Measurements from ENCODE around the gene OPHN1. TPM values are rescaled to one million over a fixed set of nuclear protein-coding genes. Genes with fewer than 3 reads are reported as not detected.

OPHN1 gene
- total and polyA plus RNA-seq, 8 donors, result 0.61 to 3.5 (median 2.2) TPM

GRCh38 chrX:68365341-68365740, 68.0 kb downstream of the OPHN1 start:
- Histone ChIP-seq H3K27ac (no peak overlapping the region), H3K4me1 (no peaks in the 10 kb centered on the region), H3K36me3 (no peaks in the 10 kb centered on the region), H3K9me3 (no peaks in the 10 kb centered on the region), H3K4me3 (no peak overlapping the region), H3K27me3 (peaks cover 0 to 14% (median 0%) of the 10 kb centered on the region in 4 donors)
- no peak for TF ChIP-seq CTCF (IDR thresholded peaks at IDR 0.05)
- no peak for ATAC-seq
- WGBS, 2 donors, result 46 to 48% methylated on average over 4 of the region's 4 CpGs
- intact Hi-C loops (cut with DNase I), result no loop called here
- DNase-seq, result no peak
- FAIRE-seq, result no peak

GRCh38 chrX:68363984-68364383, 69.3 kb downstream of the OPHN1 start:
- Histone ChIP-seq H3K36me3 (no peaks in the 10 kb centered on the region), H3K27ac (no peak overlapping the region), H3K9me3 (no peaks in the 10 kb centered on the region), H3K27me3 (peaks cover 0 to 18% (median 0%) of the 10 kb centered on the region in 4 donors), H3K4me1 (no peaks in the 10 kb centered on the region), H3K4me3 (no peak overlapping the region)
- DNase-seq (no peak), FAIRE-seq (no peak), ATAC-seq (no peak)
- TF ChIP-seq CTCF (IDR thresholded peaks at IDR 0.05), result no peak
- intact Hi-C loops (cut with DNase I), result no loop called here
- 71 to 95% methylated on average over 2 of the region's 2 CpGs for WGBS, 2 donors

- Histone ChIP-seq H3K27ac (no peak overlapping the region), H3K36me3 (no peaks in the 10 kb centered on the region), H3K4me1 (peaks cover 0 to 5% (median 4%) of the 10 kb centered on the region in 3 donors), H3K4me3 (no peak overlapping the region), H3K27me3 (peaks cover 0 to 27% (median 0%) of the 10 kb centered on the region in 4 donors), H3K9me3 (no peaks in the 10 kb centered on the region)
- TF ChIP-seq CTCF (IDR thresholded peaks at IDR 0.05), result no peak
- FAIRE-seq (no peak), ATAC-seq (no peak), DNase-seq (no peak)
- intact Hi-C loops (cut with DNase I), result no loop called here
- WGBS, 2 donors, result 35 to 52% methylated on average over 1 of the region's 1 CpG
These were observed 74.6 kb downstream of the OPHN1 start for GRCh38 chrX:68358679-68359078.

- ATAC-seq, result peak; percentile 76 to 82 (median 79)
- 14% methylated on average over 4 of the region's 4 CpGs for WGBS, 2 donors
- no peaks in the 10 kb centered on the region for H3K36me3 ChIP-seq
- DNase-seq, result peak in 4 of 6 donors; percentile 14 to 28 (median 16)
- TF ChIP-seq CTCF (IDR thresholded peaks at IDR 0.05), result no peak
- H3K27me3 ChIP-seq, result peaks cover 0 to 14% (median 0%) of the 10 kb centered on the region in 4 donors
- H3K4me3 ChIP-seq, result no peak overlapping the region
- H3K4me1 ChIP-seq, result peaks cover 0 to 5% (median 4%) of the 10 kb centered on the region in 3 donors
- no peak for FAIRE-seq
- H3K27ac ChIP-seq, result peak overlapping the region in 1 of 4 donors; percentile 17
- H3K9me3 ChIP-seq, result no peaks in the 10 kb centered on the region
- intact Hi-C loops (cut with DNase I), result no loop called here
These were observed 77.7 kb downstream of the OPHN1 start for GRCh38 chrX:68355629-68355920.

GRCh38 chrX:68354879-68355628, 78.2 kb downstream of the OPHN1 start:
- no peaks in the 10 kb centered on the region for H3K9me3 ChIP-seq
- WGBS, 2 donors, result 13% methylated on average over 3 of the region's 3 CpGs
- DNase-seq, result no peak
- ATAC-seq, result peak in 2 of 4 donors; percentile 42 to 50
- no peak for TF ChIP-seq CTCF (IDR thresholded peaks at IDR 0.05)
- no peak overlapping the region for H3K4me3 ChIP-seq
- H3K4me1 ChIP-seq, result peaks cover 0 to 5% (median 4%) of the 10 kb centered on the region in 3 donors
- intact Hi-C loops (cut with DNase I), result no loop called here
- peak overlapping the region in 1 of 4 donors; percentile 17 for H3K27ac ChIP-seq
- H3K27me3 ChIP-seq, result peaks cover 0 to 13% (median 0%) of the 10 kb centered on the region in 4 donors
- no peaks in the 10 kb centered on the region for H3K36me3 ChIP-seq
- no peak for FAIRE-seq
